PC-3 (cell line): Measurements from ENCODE around the gene IL34. TPM values are rescaled to one million over a fixed set of nuclear protein-coding genes. Genes with fewer than 3 reads are reported as not detected.

Source experiments
- ATAC-seq: fragments of 200-7000 bp; cut with Tn5 transposase; 2 replicates; pipeline ENCODE4 v1.9.1; 2020; ENCODE audit warnings: mild to moderate bottlenecking, moderate library complexity
- BruUV-seq: library from RNA; stranded (reverse); fragments of 400-500 nt; replicated peaks from 2 replicates; lab custom pipeline; 2021; lab: Mats Ljungman, UMichigan
- CTCF ChIA-PET: fragments of 300-600 bp; sonication (Branson Sonifier 250); formaldehyde crosslinking; loops from one replicate; lab custom pipeline; 2022; ENCODE audit warnings: antibody characterized with exemption; lab: Charles Lee
- POLR2A ChIA-PET: fragments of 300-600 bp; sonication (Branson Sonifier 250); formaldehyde crosslinking; loops from one replicate; lab custom pipeline; 2022; ENCODE audit warnings: antibody characterized with exemption; ENCODE audit not compliant: unreplicated experiment; lab: Charles Lee
- DNase-seq: peaks from one replicate; pipeline ENCODE4 v3.0.0-alpha.2; 2015
- H2AFZ ChIP-seq: fragments of 300-600 bp; sonication (generic); 2 replicates; pipeline ENCODE4 v1.6.0; 2016; ENCODE audit warnings: antibody characterized with exemption, low read length
- H3F3A ChIP-seq: fragments of 300-600 bp; sonication (generic); one replicate; pipeline ENCODE4 v1.6.0; 2017; ENCODE audit warnings: antibody characterized with exemption, low read length, control low read depth, mild to moderate bottlenecking; ENCODE audit not compliant: unreplicated experiment
- H3K27ac ChIP-seq: fragments of 300-600 bp; sonication (generic); 2 replicates; pipeline ENCODE4 v1.5.1; 2016; ENCODE audit warnings: mild to moderate bottlenecking, low read length
- H3K27me3 ChIP-seq: fragments of 300-600 bp; sonication (generic); 2 replicates; pipeline ENCODE4 v1.6.1; 2016; ENCODE audit warnings: low read length, mixed read lengths
- H3K36me3 ChIP-seq: fragments of 300-600 bp; sonication (generic); 2 replicates; pipeline ENCODE4 v1.6.1; 2016; ENCODE audit warnings: low read depth, mixed run types, low read length, mixed read lengths
- H3K4me1 ChIP-seq: fragments of 300-600 bp; sonication (generic); 2 replicates; pipeline ENCODE4 v1.5.1; 2016; ENCODE audit warnings: low read length; ENCODE audit not compliant: insufficient read depth
- H3K4me2 ChIP-seq: fragments of 300-600 bp; sonication (generic); 2 replicates; pipeline ENCODE4 v1.6.0; 2016; ENCODE audit warnings: low read length
- H3K4me3 ChIP-seq: fragments of 300-600 bp; sonication (generic); 2 replicates; pipeline ENCODE4 v1.5.1; 2016; ENCODE audit warnings: mild to moderate bottlenecking, low read length, mixed read lengths
- H3K79me2 ChIP-seq: fragments of 300-600 bp; sonication (generic); 2 replicates; pipeline ENCODE4 v1.6.1; 2017; ENCODE audit warnings: low read length, mixed read lengths
- H3K9ac ChIP-seq: fragments of 300-600 bp; sonication (generic); 2 replicates; pipeline ENCODE4 v1.6.0; 2016; ENCODE audit warnings: mild to moderate bottlenecking, low read length
- H3K9me2 ChIP-seq: fragments of 300-600 bp; sonication (generic); replicated peaks from 2 replicates; pipeline ENCODE4 v1.6.1; 2016; ENCODE audit warnings: mixed run types, low read length, mixed read lengths
- H3K9me3 ChIP-seq: fragments of 300-600 bp; sonication (generic); 2 replicates; pipeline ENCODE4 v1.6.1; 2016; ENCODE audit warnings: low read length, mixed read lengths
- H4K20me1 ChIP-seq: fragments of 300-600 bp; sonication (generic); 2 replicates; pipeline ENCODE4 v1.6.1; 2016; ENCODE audit warnings: low read length, mixed read lengths
- CTCF ChIP-seq: fragments of 300-600 bp; sonication (generic); conservative IDR thresholded peaks from 2 replicates; pipeline ENCODE4 v1.5.1; 2017; ENCODE audit warnings: antibody characterized with exemption, low read depth, mild to moderate bottlenecking, low read length
- EZH2 ChIP-seq: fragments of 300-600 bp; sonication (generic); IDR thresholded peaks from one replicate; pipeline ENCODE4 v1.6.1; 2017; ENCODE audit warnings: antibody characterized with exemption, mild to moderate bottlenecking, low read length; ENCODE audit not compliant: unreplicated experiment
- EZH2phosphoT487 ChIP-seq: fragments of 300-600 bp; sonication (generic); IDR thresholded peaks from 2 replicates; pipeline ENCODE4 v1.6.1; 2018; ENCODE audit warnings: mild to moderate bottlenecking, antibody characterized with exemption, low read length, borderline replicate concordance
- intact Hi-C: fragments of 100-400 bp; cut with micrococcal nuclease; formaldehyde crosslinking; loops from 2 replicates; pipeline ENCODE4 v1.9.0; 2023
- total RNA-seq: library from RNA; depleted of rRNA; stranded (reverse); fragments of >200 nt; gene quantifications from 2 replicates; pipeline ENCODE4 v1.2.3, GENCODE V29; 2014

The IL34 gene
- total RNA-seq, 1 experiment from 2014 or later = not detected

GRCh38 chr16:70610273-70611223 is 35.8 kb upstream of the IL34 start:
- no peak overlapping the region for H3K4me2 ChIP-seq
- no peaks in the 10 kb centered on the region for H4K20me1 ChIP-seq
- DNase-seq (no peak), ATAC-seq (no peak)
- H3K9ac ChIP-seq = no peak overlapping the region
- no peaks in the 10 kb centered on the region for H3K27me3 ChIP-seq
- no peak overlapping the region for H3K27ac ChIP-seq
- no peak for TF ChIP-seq EZH2phosphoT487
- TF ChIP-seq CTCF = no peak
- TF ChIP-seq EZH2 = no peak
- H3K9me3 ChIP-seq = no peaks in the 10 kb centered on the region
- POLR2A ChIA-PET = no interaction called here
- H3K79me2 ChIP-seq = no peaks in the 10 kb centered on the region
- no peaks in the 10 kb centered on the region for H3K36me3 ChIP-seq
- CTCF ChIA-PET = no interaction called here
- H3F3A ChIP-seq = no peaks in the 10 kb centered on the region
- no peak overlapping the region for H2AFZ ChIP-seq
- H3K4me3 ChIP-seq = no peak overlapping the region
- no TSS peak for BruUV-seq
- H3K4me1 ChIP-seq = no peaks in the 10 kb centered on the region; the same call in 1 of the 2 replicates
- intact Hi-C loops = no loop called here
- H3K9me2 ChIP-seq = no peaks in the 10 kb centered on the region

- Histone ChIP-seq H3K4me2 (no peak overlapping the region), H4K20me1 (no peaks in the 10 kb centered on the region), H3K79me2 (no peaks in the 10 kb centered on the region), H3K4me1 (no peaks in the 10 kb centered on the region; the same call in 1 of the 2 replicates), H3K27ac (no peak overlapping the region), H3K27me3 (no peaks in the 10 kb centered on the region), H3K9me3 (no peaks in the 10 kb centered on the region), H3K9ac (no peak overlapping the region), H3K36me3 (no peaks in the 10 kb centered on the region), H3F3A (no peaks in the 10 kb centered on the region), H2AFZ (no peak overlapping the region), H3K4me3 (no peak overlapping the region), H3K9me2 (no peaks in the 10 kb centered on the region)
- BruUV-seq = no TSS peak
- DNase-seq (no peak), ATAC-seq (no peak)
- POLR2A ChIA-PET = no interaction called here
- TF ChIP-seq CTCF (no peak), EZH2 (no peak), EZH2phosphoT487 (no peak)
- CTCF ChIA-PET = no interaction called here
- intact Hi-C loops = no loop called here
Measured at GRCh38 chr16:70611224-70611598, 35.1 kb upstream of the IL34 start.

DNA sequence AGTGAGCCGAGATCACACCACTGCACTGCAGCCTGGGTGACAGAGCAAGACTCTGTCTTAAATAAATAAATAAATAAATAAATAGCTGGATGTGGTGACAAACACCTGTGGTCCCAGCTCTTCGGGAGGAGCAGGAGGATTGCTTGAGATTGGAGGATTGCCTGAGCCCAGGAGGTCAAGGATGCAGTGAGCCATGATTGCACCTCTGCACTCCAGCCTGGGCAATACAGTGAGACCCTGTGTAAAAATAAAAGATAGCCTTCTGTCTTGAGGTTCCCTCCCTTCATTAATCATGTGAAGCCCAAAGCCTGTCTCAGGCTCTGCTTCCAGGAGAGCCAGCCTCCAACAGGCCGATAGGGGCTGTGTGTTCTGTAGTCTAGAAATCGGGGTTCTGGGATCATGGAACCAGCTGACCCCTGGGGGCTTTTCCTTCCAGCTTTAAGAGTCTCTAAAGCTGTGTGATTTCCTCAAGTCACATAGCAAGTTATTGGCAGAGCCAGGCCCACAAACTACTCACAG is 34.5 kb upstream of the IL34 start:
- Histone ChIP-seq H3F3A (no peaks in the 10 kb centered on the region), H3K4me2 (no peak overlapping the region), H3K4me1 (no peaks in the 10 kb centered on the region; the same call in 1 of the 2 replicates), H3K27ac (no peak overlapping the region), H3K36me3 (no peaks in the 10 kb centered on the region), H3K27me3 (no peaks in the 10 kb centered on the region), H3K9me2 (no peaks in the 10 kb centered on the region), H2AFZ (no peak overlapping the region), H3K9ac (no peak overlapping the region), H3K9me3 (no peaks in the 10 kb centered on the region), H4K20me1 (no peaks in the 10 kb centered on the region), H3K4me3 (no peak overlapping the region), H3K79me2 (no peaks in the 10 kb centered on the region)
- no peak for TF ChIP-seq EZH2
- no peak for TF ChIP-seq EZH2phosphoT487
- TF ChIP-seq CTCF = no peak
- ChIA-PET POLR2A (no interaction called here), CTCF (no interaction called here)
- no peak for ATAC-seq
- intact Hi-C loops = no loop called here
- DNase-seq = no peak
- no TSS peak for BruUV-seq
